H9 (cell line): Measurements from ENCODE around the gene UST. TPM values are rescaled to one million over a fixed set of nuclear protein-coding genes. Genes with fewer than 3 reads are reported as not detected.

Experiments used
- DNase-seq: peaks from one replicate; pipeline ENCODE4 v3.0.0-alpha.2; 2017
- H2AFZ ChIP-seq: one replicate; pipeline ENCODE4 v1.6.1; 2013; ENCODE audit warnings: mild to moderate bottlenecking, low read length, control low read depth, moderate library complexity
- H2AK5ac ChIP-seq: 2 replicates; pipeline ENCODE4 v1.6.1; 2013; ENCODE audit warnings: low read length, control low read depth, mixed read lengths; ENCODE audit not compliant: insufficient read length
- H2BK120ac ChIP-seq: one replicate; pipeline ENCODE4 v1.6.1; 2013; ENCODE audit warnings: low read depth, mild to moderate bottlenecking, low read length, control low read depth, inconsistent platforms; ENCODE audit not compliant: poor library complexity, severe bottlenecking
- H2BK12ac ChIP-seq: 2 replicates; pipeline ENCODE4 v1.6.1; 2013; ENCODE audit warnings: low read length, control low read depth, mixed read lengths, low read depth; ENCODE audit not compliant: insufficient read length
- H2BK15ac ChIP-seq: 2 replicates; pipeline ENCODE4 v1.6.1; 2013; ENCODE audit warnings: low read depth, low read length, control low read depth
- H2BK20ac ChIP-seq: one replicate; pipeline ENCODE4 v1.6.1; 2013; ENCODE audit warnings: low read depth, mild to moderate bottlenecking, low read length, control low read depth, inconsistent platforms; ENCODE audit not compliant: poor library complexity, severe bottlenecking
- H2BK5ac ChIP-seq: 2 replicates; pipeline ENCODE4 v1.6.1; 2013; ENCODE audit warnings: low read length, control low read depth, mixed read lengths; ENCODE audit not compliant: insufficient read length
- H3K14ac ChIP-seq: 2 replicates; pipeline ENCODE4 v1.6.1; 2013; ENCODE audit warnings: low read length, control low read depth; ENCODE audit not compliant: insufficient read depth
- H3K18ac ChIP-seq: 2 replicates; pipeline ENCODE4 v1.6.1; 2013; ENCODE audit warnings: low read depth, mild to moderate bottlenecking, mixed read lengths, low read length, control low read depth; ENCODE audit not compliant: insufficient read length
- H3K23ac ChIP-seq: 2 replicates; pipeline ENCODE4 v1.6.1; 2013; ENCODE audit warnings: low read length, control low read depth, mixed read lengths, low read depth; ENCODE audit not compliant: insufficient read length
- H3K23me2 ChIP-seq: 2 replicates; pipeline ENCODE4 v1.6.1; 2013; ENCODE audit warnings: low read depth, mild to moderate bottlenecking, mixed read lengths, low read length, control low read depth; ENCODE audit not compliant: insufficient read length, poor library complexity, severe bottlenecking
- H3K27ac ChIP-seq: 2 replicates; pipeline ENCODE4 v1.5.1; 2013; ENCODE audit warnings: low read length, control low read depth, mixed read lengths, low read depth; ENCODE audit not compliant: insufficient read length
- H3K27me3 ChIP-seq: 2 replicates; pipeline ENCODE4 v1.6.1; 2013; ENCODE audit warnings: low read length, control low read depth, inconsistent platforms; ENCODE audit not compliant: insufficient read depth
- H3K4ac ChIP-seq: 2 replicates; pipeline ENCODE4 v1.6.1; 2013; ENCODE audit warnings: low read depth, mild to moderate bottlenecking, control low read depth, inconsistent platforms, low read length, moderate library complexity
- H3K4me1 ChIP-seq: 2 replicates; pipeline ENCODE4 v1.6.1; 2013; ENCODE audit warnings: low read length, control low read depth, inconsistent platforms; ENCODE audit not compliant: insufficient read depth
- H3K4me2 ChIP-seq: 2 replicates; pipeline ENCODE4 v1.6.1; 2013; ENCODE audit warnings: low read length, control low read depth, mixed read lengths; ENCODE audit not compliant: insufficient read length, insufficient read depth
- H3K56ac ChIP-seq: 2 replicates; pipeline ENCODE4 v1.6.1; 2013; ENCODE audit warnings: low read depth, mild to moderate bottlenecking, mixed read lengths, low read length, control low read depth; ENCODE audit not compliant: insufficient read length
- H3K79me1 ChIP-seq: 2 replicates; pipeline ENCODE4 v1.6.1; 2013; ENCODE audit warnings: low read depth, mild to moderate bottlenecking, moderate library complexity, low read length, control low read depth, inconsistent platforms; ENCODE audit not compliant: insufficient read depth, poor library complexity, severe bottlenecking
- H3K79me2 ChIP-seq: 2 replicates; pipeline ENCODE4 v1.6.1; 2013; ENCODE audit warnings: low read length, control low read depth, inconsistent platforms; ENCODE audit not compliant: insufficient read depth
- H3K9ac ChIP-seq: 2 replicates; pipeline ENCODE4 v1.6.1; 2013; ENCODE audit warnings: low read length, control low read depth, mixed read lengths; ENCODE audit not compliant: insufficient read length; ENCODE audit errors: extremely low read depth
- H3K9me3 ChIP-seq: one replicate; pipeline ENCODE4 v1.6.1; 2013; ENCODE audit warnings: low read depth, low read length, inconsistent platforms; ENCODE audit not compliant: control insufficient read depth
- H3T11ph ChIP-seq: one replicate; pipeline ENCODE4 v1.6.1; 2013; ENCODE audit warnings: mild to moderate bottlenecking, low read length, control low read depth, inconsistent platforms
- H4K20me1 ChIP-seq: one replicate; pipeline ENCODE4 v1.6.1; 2013; ENCODE audit not compliant: control insufficient read depth, insufficient read length, insufficient read depth
- H4K5ac ChIP-seq: 2 replicates; pipeline ENCODE4 v1.6.1; 2013; ENCODE audit warnings: low read depth, mild to moderate bottlenecking, mixed read lengths, low read length, control low read depth; ENCODE audit not compliant: insufficient read length
- H4K8ac ChIP-seq: replicated peaks from 2 replicates; pipeline ENCODE4 v1.6.1; 2013; ENCODE audit warnings: low read length, control low read depth, mixed read lengths, low read depth; ENCODE audit not compliant: insufficient read length
- H4K91ac ChIP-seq: 2 replicates; pipeline ENCODE4 v1.6.1; 2013; ENCODE audit warnings: low read depth, mild to moderate bottlenecking, moderate library complexity, mixed read lengths, low read length, control low read depth; ENCODE audit not compliant: insufficient read length
- H3K27ac Mint-ChIP-seq, 3 experiments: 2 replicates in 2 of 3; 3 replicates in 1 of 3; pipeline ENCODE4 v1.8.0; 2020 to 2021; ENCODE audit warnings: mixed read lengths in 3 of 3, mild to moderate bottlenecking in 1 of 3, moderate library complexity in 1 of 3
- H3K27me3 Mint-ChIP-seq: 2 replicates; pipeline ENCODE4 v1.8.0; 2021; ENCODE audit warnings: low read depth, mild to moderate bottlenecking, moderate library complexity, mixed read lengths
- H3K36me3 Mint-ChIP-seq, 3 experiments: 2 replicates in 2 of 3; 3 replicates in 1 of 3; pipeline ENCODE4 v1.8.0; 2020 to 2021; ENCODE audit warnings: low read depth in 3 of 3, mixed read lengths in 3 of 3; ENCODE audit not compliant: insufficient read depth in 1 of 3
- H3K4me1 Mint-ChIP-seq, 2 experiments: 2 replicates each; pipeline ENCODE4 v1.8.0; 2020; ENCODE audit warnings: mixed read lengths in 2 of 2
- H3K4me3 Mint-ChIP-seq, 2 experiments: 2 replicates in 1 of 2; 3 replicates in 1 of 2; pipeline ENCODE4 v1.8.0; 2020 to 2021; ENCODE audit warnings: mild to moderate bottlenecking in 2 of 2, mixed read lengths in 2 of 2, moderate library complexity in 1 of 2
- H3K9me3 Mint-ChIP-seq, 2 experiments: 2 replicates in 1 of 2; 3 replicates in 1 of 2; pipeline ENCODE4 v1.8.0; 2020; ENCODE audit warnings: mild to moderate bottlenecking in 2 of 2, mixed read lengths in 2 of 2, moderate library complexity in 1 of 2
- CTCF ChIP-seq: fragments of 200-600 bp; sonication (generic); conservative IDR thresholded peaks from 3 replicates; pipeline ENCODE4 v1.8.0; 2021; ENCODE audit warnings: antibody characterized with exemption, mild to moderate bottlenecking
- WGBS: extraction: QIAGEN DNeasy Blood & Tissue Kit; methylation state at CpG from one replicate; pipeline ENCODE4 v1.1.7; 2013; ENCODE audit warnings: missing lambda C conversion rate, low lambda C conversion rate, mixed read lengths; ENCODE audit not compliant: insufficient read length; ENCODE audit errors: extremely low coverage; 5-methylcytosine and 5-hydroxymethylcytosine counted together
- total RNA-seq: library from RNA; stranded (reverse); gene quantifications from 2 replicates; pipeline ENCODE4 v1.2.1, GENCODE V29; 2021

UST gene
- total RNA-seq, 1 experiment from 2014 or later: 14.4 TPM

GRCh38 chr6:149094934-149095351 is 348.1 kb downstream of the UST start:
- DNase-seq: no peak
- Histone ChIP-seq H4K5ac (no peak overlapping the region), H2BK20ac (no peak overlapping the region), H3K27me3 (no peaks in the 10 kb centered on the region), H3K4me2 (no peak overlapping the region), H4K91ac (no peak overlapping the region), H2BK12ac (no peak overlapping the region), H2BK120ac (no peak overlapping the region), H2AK5ac (no peak overlapping the region), H3K4ac (no peak overlapping the region), H3K9ac (no peak overlapping the region), H3K4me1 (peaks cover 4% of the 10 kb centered on the region; the same call in 1 of the 2 replicates), H3K23ac (no peak overlapping the region), H3K79me2 (no peaks in the 10 kb centered on the region), H3K79me1 (no peaks in the 10 kb centered on the region), H2BK5ac (no peak overlapping the region), H3K56ac (no peak overlapping the region), H3K27ac (no peak overlapping the region), H3T11ph (no peak overlapping the region), H4K8ac (no peak overlapping the region), H2AFZ (no peak overlapping the region), H3K23me2 (no peaks in the 10 kb centered on the region), H4K20me1 (no peaks in the 10 kb centered on the region), H3K14ac (no peak overlapping the region), H3K9me3 (no peaks in the 10 kb centered on the region), H2BK15ac (no peak overlapping the region), H3K18ac (no peak overlapping the region)
- no peak for TF ChIP-seq CTCF
- Mint-ChIP-seq H3K27me3 (no peaks in the 10 kb centered on the region), H3K9me3 (peaks cover 14 to 21% of the 10 kb centered on the region in 2 experiments; a peak in 4 of 5 replicates), H3K4me3 (no peak overlapping the region), H3K36me3 (peaks cover 0 to 16% (median 2%) of the 10 kb centered on the region in 3 experiments; a peak in 5 of 7 replicates), H3K4me1 (peaks cover 12 to 15% of the 10 kb centered on the region in 2 experiments), H3K27ac (no peak overlapping the region)
- no CpG with 5 or more reads among the region's 2 CpGs for WGBS
